HepG2 (cell line): ENCODE results near the gene CPPED1. TPM values are rescaled to one million over a fixed set of nuclear protein-coding genes. Genes with fewer than 3 reads are reported as not detected.

Source experiments
- ATF7-NPFF ChIP-seq: sonication (generic); formaldehyde crosslinking; IDR thresholded peaks from 2 replicates; pipeline ENCODE4 v1.8.1; 2023; ENCODE audit warnings: mild to moderate bottlenecking, low read depth, missing genetic modification reagents, moderate library complexity
- DNMT1 ChIP-seq: sonication (generic); formaldehyde crosslinking; IDR thresholded peaks from 2 replicates; pipeline ENCODE4 v1.5.1; 2020; ENCODE audit warnings: mild to moderate bottlenecking, missing genetic modification reagents
- DNMT3B ChIP-seq: conservative IDR thresholded peaks from 2 replicates; pipeline ENCODE4 v1.6.1; 2016; ENCODE audit warnings: missing biosample characterization, control low read depth
- GABPA ChIP-seq, 2 experiments: IDR thresholded peaks; 2 replicates each; pipeline ENCODE4 v1.6.1; 2011 to 2016; ENCODE audit warnings: low read depth in 2 of 2, low read length in 1 of 2, missing biosample characterization in 1 of 2, missing genetic modification characterization in 1 of 2
- HMGA1 ChIP-seq: sonication (generic); formaldehyde crosslinking; conservative IDR thresholded peaks from 2 replicates; pipeline ENCODE4 v1.4.0; 2020; ENCODE audit warnings: missing genetic modification reagents
- JARID2 ChIP-seq: sonication (generic); formaldehyde crosslinking; IDR thresholded peaks from 2 replicates; pipeline ENCODE4 v1.8.1; 2023; ENCODE audit warnings: missing genetic modification reagents, inconsistent platforms; ENCODE audit not compliant: insufficient replicate concordance
- KDM6A ChIP-seq: IDR thresholded peaks from 2 replicates; pipeline ENCODE4 v1.6.1; 2016; ENCODE audit warnings: low read depth
- MTF2 ChIP-seq: sonication (generic); formaldehyde crosslinking; IDR thresholded peaks from 2 replicates; pipeline ENCODE4 v1.5.0; 2020; ENCODE audit warnings: missing genetic modification reagents, borderline replicate concordance
- NR0B2 ChIP-seq: sonication (generic); formaldehyde crosslinking; IDR thresholded peaks from 2 replicates; pipeline ENCODE4 v1.4.0; 2020; ENCODE audit warnings: mild to moderate bottlenecking, missing genetic modification reagents
- PAF1 ChIP-seq: IDR thresholded peaks from 2 replicates; pipeline ENCODE4 v1.6.1; 2016; ENCODE audit warnings: missing genetic modification reagents, missing compliant biosample characterization
- RNF2 ChIP-seq: fragments of 450-650 bp; conservative IDR thresholded peaks from 2 replicates; pipeline ENCODE4 v1.6.1; 2016; ENCODE audit warnings: low read depth
- SP5 ChIP-seq: IDR thresholded peaks from 2 replicates; pipeline ENCODE4 v1.6.1; 2016; ENCODE audit warnings: low read depth, borderline replicate concordance
- TCF7 ChIP-seq: sonication (generic); IDR thresholded peaks from 2 replicates; pipeline ENCODE4 v1.6.1; 2016; ENCODE audit warnings: antibody characterized with exemption, low read depth
- TRIM22 ChIP-seq: fragments of 450-650 bp; IDR thresholded peaks from 2 replicates; pipeline ENCODE4 v1.6.1; 2017
- ZBTB4 ChIP-seq: sonication (generic); formaldehyde crosslinking; IDR thresholded peaks from 2 replicates; pipeline ENCODE4 v1.4.0; 2020; ENCODE audit warnings: missing genetic modification reagents, mild to moderate bottlenecking, borderline replicate concordance
- ZNF17 ChIP-seq: sonication (generic); formaldehyde crosslinking; IDR thresholded peaks from 2 replicates; pipeline ENCODE4 v1.5.0; 2020; ENCODE audit warnings: mild to moderate bottlenecking, missing genetic modification reagents
- ZNF225 ChIP-seq: sonication (generic); formaldehyde crosslinking; IDR thresholded peaks from 2 replicates; pipeline ENCODE4 v1.4.0; 2020; ENCODE audit warnings: mild to moderate bottlenecking, missing genetic modification reagents
- ZNF274 ChIP-seq: sonication (generic); formaldehyde crosslinking; IDR thresholded peaks from 2 replicates; pipeline ENCODE4 v1.5.1; 2020; ENCODE audit warnings: mild to moderate bottlenecking, missing genetic modification reagents
- ZNF317 ChIP-seq: sonication (generic); formaldehyde crosslinking; IDR thresholded peaks from 2 replicates; pipeline ENCODE4 v1.5.0; 2020; ENCODE audit warnings: mild to moderate bottlenecking, missing genetic modification reagents
- ZNF362 ChIP-seq: sonication (generic); formaldehyde crosslinking; IDR thresholded peaks from 2 replicates; pipeline ENCODE4 v1.4.0; 2020; ENCODE audit warnings: missing genetic modification reagents, mild to moderate bottlenecking, borderline replicate concordance
- ZNF44 ChIP-seq: sonication (generic); formaldehyde crosslinking; IDR thresholded peaks from 2 replicates; pipeline ENCODE4 v1.5.1; 2020; ENCODE audit warnings: mild to moderate bottlenecking, missing genetic modification reagents
- ZNF552 ChIP-seq: sonication (generic); formaldehyde crosslinking; IDR thresholded peaks from 2 replicates; pipeline ENCODE4 v1.9.0; 2022; ENCODE audit warnings: missing genetic modification reagents, mild to moderate bottlenecking, borderline replicate concordance
- ZNF639 ChIP-seq: conservative IDR thresholded peaks from 2 replicates; pipeline ENCODE4 v1.6.1; 2018; ENCODE audit warnings: missing genetic modification reagents
- ZSCAN9 ChIP-seq: IDR thresholded peaks from 2 replicates; pipeline ENCODE4 v1.6.1; 2016; ENCODE audit warnings: borderline replicate concordance
- polyA plus RNA-seq, 8 experiments: library from polyadenylated mRNA; depleted of rRNA in 3 of 8; stranded (reverse) in 7 of 8; unstranded in 1 of 8; fragments of >200 nt; fragmentation: Illumina TruSeq in 4 of 8; extraction: Trizol in 4 of 8; gene quantifications; 2 replicates each; pipeline versions ENCODE4 v1.2.1 to v1.2.3, GENCODE V29; 2011 to 2016; ENCODE audit warnings: low read depth in 4 of 8, missing spikeins in 1 of 8, mixed read lengths in 1 of 8; ENCODE audit not compliant: insufficient read depth in 1 of 8
- total RNA-seq, 5 experiments: library from RNA; depleted of rRNA; stranded (reverse); fragments of >200 nt; fragmentation: Illumina TruSeq; extraction: Trizol; gene quantifications; 2 replicates each; pipeline ENCODE4 v1.2.3, GENCODE V29; 2016; ENCODE audit warnings: low read depth in 1 of 5

CPPED1 gene
- total and polyA plus RNA-seq, 2 of the 13 experiments (the other 11 are each of a cell fraction or from before 2014, with no cell fraction given), result 66.6 to 71.3 TPM

- TF ChIP-seq ZNF362 (CRISPR knock-in tag) (no peak), DNMT1 (0 out of 2 replicates have a peak, but pooled peaks have one; percentile 79), ZNF17 (CRISPR knock-in tag) (no peak), TCF7 (no peak), MTF2 (CRISPR knock-in tag) (no peak), TRIM22 (no peak), HMGA1 (CRISPR knock-in tag) (no peak), ATF7-NPFF (CRISPR knock-in tag) (peak; percentile 88; the same call in 1 of the 2 replicates), PAF1 (no peak), ZNF552 (CRISPR knock-in tag) (peak; percentile 65; the same call in 1 of the 2 replicates), ZNF225 (peak; percentile 80; the same call in 1 of the 2 replicates), ZBTB4 (peak; percentile 59; the same call in 1 of the 2 replicates), ZNF44 (CRISPR knock-in tag) (no peak), SP5 (CRISPR knock-in tag) (no peak; the same call in 1 of the 2 replicates), DNMT3B (peak; percentile 97), ZNF317 (CRISPR knock-in tag) (peak; percentile 85), RNF2 (no peak), GABPA (IDR thresholded peaks at IDR 0.05; ENCODE audit: low read depth, low read length) (no peak), GABPA (CRISPR knock-in tag; IDR thresholded peaks at IDR 0.05; ENCODE audit: low read depth) (0 out of 2 replicates have a peak, but pooled peaks have one; percentile 40), ZNF639 (peak; percentile 85), NR0B2 (CRISPR knock-in tag) (peak; percentile 51; the same call in 1 of the 2 replicates), JARID2 (CRISPR knock-in tag) (no peak), ZSCAN9 (CRISPR knock-in tag) (peak; percentile 99), KDM6A (CRISPR knock-in tag) (no peak), ZNF274 (peak; percentile 54; the same call in 1 of the 2 replicates)
These were observed 142.0 kb downstream of the CPPED1 start (continued) for GRCh38 chr16:12661656-12662172.
